ENCODE data around the gene CAMSAP1.
"Not testable (repeated sequence)": the region's sequence is repeated elsewhere in the genome, so short reads cannot be mapped to it uniquely, and the experiment has no call there.

Gene CAMSAP1, protein sequence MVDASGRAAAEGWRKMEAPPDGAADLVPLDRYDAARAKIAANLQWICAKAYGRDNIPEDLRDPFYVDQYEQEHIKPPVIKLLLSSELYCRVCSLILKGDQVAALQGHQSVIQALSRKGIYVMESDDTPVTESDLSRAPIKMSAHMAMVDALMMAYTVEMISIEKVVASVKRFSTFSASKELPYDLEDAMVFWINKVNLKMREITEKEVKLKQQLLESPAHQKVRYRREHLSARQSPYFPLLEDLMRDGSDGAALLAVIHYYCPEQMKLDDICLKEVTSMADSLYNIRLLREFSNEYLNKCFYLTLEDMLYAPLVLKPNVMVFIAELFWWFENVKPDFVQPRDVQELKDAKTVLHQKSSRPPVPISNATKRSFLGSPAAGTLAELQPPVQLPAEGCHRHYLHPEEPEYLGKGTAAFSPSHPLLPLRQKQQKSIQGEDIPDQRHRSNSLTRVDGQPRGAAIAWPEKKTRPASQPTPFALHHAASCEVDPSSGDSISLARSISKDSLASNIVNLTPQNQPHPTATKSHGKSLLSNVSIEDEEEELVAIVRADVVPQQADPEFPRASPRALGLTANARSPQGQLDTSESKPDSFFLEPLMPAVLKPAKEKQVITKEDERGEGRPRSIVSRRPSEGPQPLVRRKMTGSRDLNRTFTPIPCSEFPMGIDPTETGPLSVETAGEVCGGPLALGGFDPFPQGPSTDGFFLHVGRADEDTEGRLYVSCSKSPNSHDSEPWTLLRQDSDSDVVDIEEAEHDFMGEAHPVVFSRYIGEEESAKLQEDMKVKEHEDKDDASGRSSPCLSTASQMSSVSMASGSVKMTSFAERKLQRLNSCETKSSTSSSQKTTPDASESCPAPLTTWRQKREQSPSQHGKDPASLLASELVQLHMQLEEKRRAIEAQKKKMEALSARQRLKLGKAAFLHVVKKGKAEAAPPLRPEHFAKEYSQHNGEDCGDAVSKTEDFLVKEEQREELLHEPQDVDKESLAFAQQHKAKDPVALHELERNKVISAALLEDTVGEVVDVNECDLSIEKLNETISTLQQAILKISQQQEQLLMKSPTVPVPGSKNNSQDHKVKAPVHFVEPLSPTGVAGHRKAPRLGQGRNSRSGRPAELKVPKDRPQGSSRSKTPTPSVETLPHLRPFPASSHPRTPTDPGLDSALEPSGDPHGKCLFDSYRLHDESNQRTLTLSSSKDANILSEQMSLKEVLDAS (N-terminal part only)

DNA sequence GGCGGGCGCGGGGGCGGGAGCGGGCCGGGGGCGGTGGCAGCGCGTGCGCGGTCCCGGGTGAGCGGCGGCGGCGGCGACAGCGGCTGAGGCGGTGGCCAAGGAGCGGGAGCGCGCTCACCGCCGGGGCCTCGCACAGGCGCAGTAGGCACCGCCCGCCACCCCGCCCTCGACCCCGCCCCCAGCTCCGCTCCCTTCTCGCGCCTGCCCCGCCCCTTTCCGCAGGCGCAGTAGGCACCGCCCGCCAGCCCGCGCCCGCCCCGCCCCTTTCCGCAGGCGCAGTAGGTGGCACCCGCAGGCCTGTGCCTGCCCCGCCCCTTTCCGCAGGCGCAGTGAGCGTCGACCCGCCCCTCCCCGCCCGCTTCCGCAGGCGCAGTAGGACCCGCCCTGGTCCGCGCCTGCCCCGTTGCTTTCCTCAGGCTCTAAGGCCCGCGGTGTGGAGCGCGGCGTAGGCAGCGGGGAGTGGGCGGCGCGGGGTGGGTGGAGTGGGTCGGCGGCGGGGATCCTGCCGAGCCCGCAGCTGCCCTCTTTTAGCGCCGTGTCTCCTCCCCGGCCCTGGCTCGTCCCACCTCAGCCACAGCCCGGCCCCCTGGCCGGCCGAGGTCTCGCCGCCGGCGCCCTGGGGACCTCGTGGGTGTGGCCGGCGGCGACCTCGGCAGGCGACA is at the start of gene CAMSAP1:
TSS of gene CAMSAP1 (minus strand) at position 116 of the 662 bp plus-strand sequence. CDS start 387 bp downstream, outside the sequence.
- peak; percentile 87 to 89 for DNase-seq (ENCODE audit: low read depth in 2 of 2)

DNA sequence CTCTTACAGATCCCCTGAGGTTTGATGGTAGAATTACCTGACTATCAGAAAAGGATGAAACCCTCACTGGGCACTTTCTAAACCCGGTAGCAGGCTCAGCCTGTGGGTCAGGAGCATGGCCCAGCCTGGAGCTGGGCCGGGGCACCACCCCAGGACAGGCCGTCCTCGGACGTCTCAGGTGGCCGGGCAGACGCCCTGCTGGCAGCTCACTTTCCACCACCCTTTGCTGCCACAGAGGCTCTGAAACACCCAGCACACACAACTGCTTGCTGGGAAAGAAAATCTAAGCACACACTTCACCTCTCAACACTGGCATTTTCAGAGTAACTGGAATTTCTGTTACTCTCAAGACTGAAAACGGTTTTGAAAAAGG is 49.4 kb upstream of the CAMSAP1 start:
- DNase-seq (ENCODE audit: low read depth in 2 of 2): no peak

DNA sequence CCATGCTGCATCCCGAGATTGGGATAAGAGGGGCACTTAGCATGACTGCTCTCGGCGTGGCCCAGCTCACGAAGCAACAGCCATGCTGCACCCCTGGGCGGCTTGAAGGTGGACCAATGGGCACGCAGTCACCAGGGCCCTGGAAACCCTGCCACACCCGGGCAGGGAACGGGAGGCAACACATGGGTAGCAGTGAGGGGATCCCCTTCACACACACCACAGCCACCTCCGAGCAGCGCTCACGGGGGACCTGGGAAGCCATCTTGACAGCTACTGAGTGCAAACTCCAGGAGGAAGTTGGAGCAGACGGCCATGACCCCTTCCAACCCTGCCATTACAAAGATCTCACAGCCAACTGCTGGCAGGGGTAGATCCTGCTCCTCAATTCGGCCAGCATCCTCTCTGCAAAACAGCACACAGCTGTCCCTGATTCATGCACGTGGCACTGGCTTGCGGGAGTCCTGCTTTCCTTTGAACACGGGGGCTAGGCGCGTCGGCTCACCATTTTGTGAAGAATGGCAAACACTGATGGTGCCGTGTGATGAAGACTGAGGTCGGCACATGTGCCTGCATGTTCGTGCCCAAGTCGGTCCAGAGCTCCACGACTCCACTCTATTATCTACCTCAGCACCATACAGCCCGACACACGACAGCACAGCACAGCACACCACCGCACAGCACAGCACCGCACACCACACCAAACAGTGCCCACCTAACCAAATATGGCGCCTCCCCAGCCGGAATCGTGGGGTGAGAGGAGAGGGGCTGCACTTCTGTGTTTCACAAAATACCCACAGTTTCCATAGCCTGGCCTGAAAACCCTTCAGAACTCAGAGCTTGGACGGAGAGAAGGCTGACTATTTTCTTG is 48.8 kb upstream of the CAMSAP1 start:
- DNase-seq (ENCODE audit: low read depth in 2 of 2): no peak

DNA sequence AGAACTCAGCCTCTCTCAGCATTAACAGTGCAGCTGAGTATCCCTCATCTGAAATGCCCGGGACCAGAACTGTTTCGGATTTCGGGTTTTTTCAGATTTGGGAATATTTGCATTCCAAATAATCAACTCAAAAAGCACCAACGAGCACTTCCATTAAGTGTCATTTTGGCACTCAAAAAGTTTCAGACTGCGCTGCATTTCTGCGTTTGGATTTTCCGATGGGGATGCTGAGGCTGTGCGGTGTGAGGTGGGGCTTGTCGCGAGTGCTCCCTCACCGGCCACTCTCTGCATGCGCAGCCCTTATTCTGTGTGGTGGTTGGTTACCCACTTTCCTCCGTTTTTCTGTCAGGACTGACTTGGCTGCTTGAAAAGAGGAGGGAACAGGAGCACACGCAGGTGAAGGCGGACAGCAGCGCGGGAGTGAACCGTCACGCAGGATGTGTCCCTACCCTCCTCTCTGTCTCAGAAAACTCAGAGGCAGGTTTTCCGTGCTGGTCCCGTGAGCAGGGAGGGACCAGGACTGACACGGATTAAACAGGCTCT is 45.4 kb upstream of the CAMSAP1 start:
- no peak for DNase-seq (ENCODE audit: low read depth in 2 of 2)

DNA sequence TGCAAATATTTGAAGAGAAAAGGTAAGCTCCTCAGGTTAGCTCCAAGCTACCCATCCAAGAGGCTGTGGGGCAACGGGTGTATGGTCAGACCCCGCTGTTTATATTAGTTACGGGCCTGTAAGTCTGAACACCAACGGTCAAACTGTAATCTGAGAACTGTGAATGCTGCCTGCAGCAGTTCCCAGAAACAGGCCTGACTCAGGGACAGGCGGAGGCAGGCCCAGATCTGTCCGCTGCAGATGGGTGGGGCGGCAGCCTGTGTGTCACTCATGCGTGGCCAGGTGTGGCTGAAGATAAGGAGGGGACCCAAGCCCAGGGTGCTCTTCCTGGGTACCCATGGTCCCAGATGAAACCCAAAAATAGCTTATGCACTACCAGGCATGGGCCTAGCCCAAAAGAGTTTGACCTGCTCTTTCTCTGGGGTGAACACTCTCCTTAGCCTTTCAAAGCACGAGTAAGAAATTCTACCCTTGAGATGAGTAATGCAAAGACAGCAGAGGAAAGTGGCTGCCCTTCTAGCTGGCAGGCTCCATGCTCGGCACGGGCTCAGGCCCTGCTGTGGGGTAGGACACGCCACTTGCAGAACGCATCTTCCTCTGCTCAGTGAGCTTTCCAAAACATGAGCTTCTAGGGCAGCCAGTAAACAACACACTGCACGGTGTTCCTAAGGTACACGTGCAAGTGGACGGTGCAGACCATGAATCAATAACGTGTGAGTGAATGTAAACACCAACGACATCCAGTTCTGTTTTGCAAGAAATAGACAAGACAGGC is 44.7 kb upstream of the CAMSAP1 start:
- DNase-seq (ENCODE audit: low read depth in 2 of 2): no peak

DNA sequence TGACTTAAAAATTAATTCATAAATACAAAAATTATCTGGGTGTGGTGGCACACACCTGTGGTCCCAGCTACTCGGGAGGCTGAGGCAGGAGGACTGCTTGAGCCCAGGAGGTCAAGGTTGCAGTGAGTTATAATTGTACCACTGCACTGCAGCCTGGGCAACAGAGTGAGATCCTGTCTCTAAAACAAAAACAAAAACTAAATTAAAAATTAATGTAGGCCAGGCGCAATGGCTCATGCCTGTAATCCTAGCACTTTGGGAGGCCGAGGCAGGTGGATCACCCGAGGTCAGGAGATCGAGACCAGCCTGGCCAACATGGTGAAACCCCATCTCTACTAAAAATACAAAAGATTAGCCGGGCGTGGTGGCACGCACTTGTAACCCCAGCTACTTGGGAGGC is 44.0 kb upstream of the CAMSAP1 start:
- DNase-seq (ENCODE audit: low read depth in 2 of 2): not testable (repeated sequence)

DNA sequence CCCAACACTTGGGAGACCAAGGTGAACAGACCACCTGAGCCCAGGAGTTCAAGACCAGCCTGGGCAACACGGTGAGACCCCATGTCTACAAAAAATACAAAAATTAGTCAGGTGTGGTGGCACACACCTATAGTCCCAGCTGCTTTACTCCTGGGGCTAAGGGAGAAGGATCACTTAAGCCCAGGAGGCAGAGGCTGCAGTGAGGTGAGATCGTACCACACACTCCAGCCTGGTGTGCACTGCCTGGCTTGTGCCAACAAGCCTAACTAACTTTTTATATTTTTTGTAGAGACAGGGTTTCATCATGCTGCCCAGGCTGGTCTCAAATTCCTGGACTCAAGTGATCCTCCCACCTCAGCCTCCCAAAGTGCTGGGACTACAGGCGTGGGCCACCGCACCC is 43.5 kb upstream of the CAMSAP1 start:
- DNase-seq (ENCODE audit: low read depth in 2 of 2): not testable (repeated sequence)

DNA sequence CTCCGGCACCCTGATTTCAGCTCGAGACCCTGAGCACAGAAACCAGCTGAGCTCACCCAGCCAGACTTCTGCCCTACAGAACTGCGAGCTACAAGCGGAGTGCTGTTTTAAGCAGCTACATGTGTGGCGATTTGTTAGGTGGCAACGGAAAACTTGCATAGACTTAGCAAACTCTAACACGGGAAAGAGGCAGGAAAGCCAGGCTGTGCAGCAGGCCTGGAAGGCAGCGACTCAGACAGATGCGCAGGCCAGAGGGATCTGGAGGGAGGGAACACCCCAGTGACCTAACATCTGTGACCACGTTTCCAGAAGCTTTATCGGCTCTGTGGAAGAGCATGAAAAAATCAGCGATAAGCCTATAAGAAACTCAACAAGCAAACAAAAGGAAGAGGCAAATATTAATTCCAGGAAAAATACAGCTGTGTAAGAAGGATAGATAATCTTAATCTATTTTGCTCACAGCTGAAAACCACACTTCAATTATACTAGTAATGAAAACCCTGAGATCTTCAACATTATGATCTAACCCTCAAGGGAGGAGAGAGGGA is 42.9 kb upstream of the CAMSAP1 start:
- DNase-seq (ENCODE audit: low read depth in 2 of 2): no peak

DNA sequence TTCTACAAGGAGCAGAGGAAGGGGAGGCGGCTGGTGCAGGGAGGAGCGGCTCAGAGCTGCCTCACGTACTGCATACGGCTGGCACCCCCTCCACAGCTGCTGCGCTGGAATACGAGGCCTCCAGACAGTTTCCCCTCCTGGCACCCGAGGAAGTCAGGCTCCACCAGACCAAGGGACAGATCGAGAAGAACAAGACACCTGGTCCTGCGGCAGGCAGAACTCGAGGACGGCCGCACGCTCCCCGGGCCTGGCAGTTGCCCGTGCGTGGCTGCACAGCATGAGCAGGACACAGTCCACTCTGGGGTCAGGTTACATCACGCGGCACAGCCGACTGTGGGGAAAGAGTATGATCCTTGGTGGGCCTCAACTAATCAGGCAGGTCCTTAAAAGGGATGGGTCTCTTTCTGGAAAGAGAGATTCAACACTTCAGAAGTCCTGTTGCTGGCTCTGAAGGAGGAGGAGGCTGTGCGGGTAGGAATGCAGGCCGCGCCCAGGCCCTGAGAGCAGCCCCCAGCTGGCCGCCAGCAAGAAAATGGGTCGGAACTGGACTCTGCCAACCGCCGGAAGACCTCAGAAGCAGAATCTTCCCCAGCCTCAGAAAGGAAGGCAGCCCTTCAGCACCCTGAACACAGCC is 42.3 kb upstream of the CAMSAP1 start:
- no peak for DNase-seq (ENCODE audit: low read depth in 2 of 2)

DNA sequence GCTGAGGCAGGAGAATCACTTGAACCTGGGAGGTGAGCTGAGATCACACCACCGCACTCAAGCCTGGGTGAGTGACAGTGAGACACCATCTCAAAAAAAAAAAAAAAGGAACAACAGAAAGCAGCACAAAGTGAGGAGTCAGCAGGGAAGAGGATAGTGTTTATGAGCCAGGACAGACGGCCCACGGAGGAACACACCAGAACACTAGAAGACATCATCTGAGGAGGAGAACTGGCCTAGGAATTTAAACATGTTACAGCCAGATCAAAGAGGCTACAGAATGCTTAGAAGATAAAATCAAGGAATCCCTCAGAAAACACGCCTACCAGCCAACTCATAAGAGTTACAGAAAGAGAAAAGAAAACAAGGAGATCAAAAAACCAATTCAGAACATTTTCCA is 41.6 kb upstream of the CAMSAP1 start:
- no peak for DNase-seq (ENCODE audit: low read depth in 2 of 2)

DNA sequence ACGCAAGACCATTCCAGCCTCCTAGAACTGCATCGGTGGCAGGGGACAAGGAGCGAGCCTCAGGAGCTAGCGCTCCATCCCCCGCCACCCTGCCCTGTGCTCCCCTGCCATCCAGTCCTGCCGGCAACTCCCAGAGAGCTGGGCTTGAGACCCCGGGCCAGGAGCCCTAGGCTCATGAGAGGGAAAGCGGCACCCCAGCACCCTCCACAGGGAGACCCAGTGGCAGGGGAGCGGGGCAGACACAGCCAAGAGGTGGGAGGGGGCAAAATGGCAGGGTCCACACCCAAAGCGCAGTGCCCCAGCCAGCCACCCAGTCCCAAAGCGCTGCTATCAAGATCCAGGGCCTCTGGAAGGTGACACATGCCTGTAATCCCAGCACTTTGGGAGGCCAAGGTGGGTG is 41.1 kb upstream of the CAMSAP1 start:
- no peak for DNase-seq (ENCODE audit: low read depth in 2 of 2)

DNA sequence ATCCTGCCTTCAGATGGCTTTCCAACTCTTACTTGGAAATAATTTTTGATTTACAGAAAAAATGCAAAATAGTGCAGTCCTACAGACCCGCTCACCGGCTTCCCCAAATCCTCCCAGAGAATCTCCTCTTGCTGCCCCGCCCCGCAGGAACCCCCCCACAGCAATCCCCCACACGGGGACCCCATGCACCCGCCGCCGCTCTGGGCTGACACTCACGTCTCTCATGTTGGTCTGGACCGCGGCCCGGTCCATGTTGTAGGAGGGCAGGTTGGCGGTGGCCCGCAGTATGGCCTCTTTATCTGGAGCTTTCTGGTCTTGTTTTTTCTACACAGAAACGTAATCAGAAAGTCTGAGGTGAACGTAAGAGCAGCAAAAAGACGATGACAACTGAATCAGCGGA is 40.2 kb upstream of the CAMSAP1 start:
- DNase-seq (ENCODE audit: low read depth in 2 of 2): no peak

DNA sequence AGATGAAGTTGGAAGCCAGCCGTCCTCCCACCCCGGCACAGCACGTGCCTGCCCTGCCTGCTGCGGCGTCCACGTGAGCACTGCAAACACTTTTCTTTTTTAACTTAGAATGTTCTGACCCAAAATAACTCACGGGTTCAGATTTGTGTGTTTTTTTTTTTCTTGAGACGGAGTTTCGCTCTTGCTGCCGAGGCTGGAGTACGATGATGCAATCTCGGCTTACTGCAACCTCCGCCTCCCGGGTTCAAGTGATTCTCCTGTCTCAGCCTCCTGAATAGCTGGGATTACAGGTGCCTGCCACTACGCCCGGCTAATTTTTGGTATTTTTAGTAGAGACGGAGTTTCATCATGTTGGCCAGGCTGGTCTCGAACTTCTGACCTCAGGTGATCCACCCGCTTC is 39.8 kb upstream of the CAMSAP1 start:
- not testable (repeated sequence) for DNase-seq (ENCODE audit: low read depth in 2 of 2)

DNA sequence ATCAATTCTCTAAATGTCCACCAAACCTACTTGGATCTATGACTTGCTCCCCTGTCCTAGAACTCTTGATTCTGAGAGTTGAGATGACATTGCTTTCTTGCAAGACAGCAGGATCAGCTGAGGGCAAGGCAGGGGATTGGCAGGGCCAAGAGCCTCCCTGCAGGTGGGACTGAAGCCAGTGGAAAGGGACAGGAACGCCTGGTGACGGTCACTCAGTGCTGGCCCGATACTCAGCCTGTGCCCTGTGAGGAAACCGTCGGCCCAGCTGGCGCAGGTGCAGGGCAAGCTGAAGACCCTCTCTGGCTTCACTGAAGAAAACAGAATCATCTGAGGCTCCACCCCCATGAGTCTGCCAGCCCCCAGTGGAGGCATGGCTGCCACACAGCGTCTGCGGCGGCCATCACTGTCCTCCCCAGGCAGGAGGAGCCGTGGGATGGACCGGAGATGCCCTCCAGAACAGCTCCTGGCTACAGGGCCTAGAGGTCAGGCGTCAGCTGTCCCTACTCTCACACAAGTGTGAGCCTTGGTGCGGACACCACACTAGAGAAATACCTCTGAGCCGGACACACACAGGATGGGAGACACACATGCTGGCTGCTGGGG is 39.1 kb upstream of the CAMSAP1 start:
- no peak for DNase-seq (ENCODE audit: low read depth in 2 of 2)

DNA sequence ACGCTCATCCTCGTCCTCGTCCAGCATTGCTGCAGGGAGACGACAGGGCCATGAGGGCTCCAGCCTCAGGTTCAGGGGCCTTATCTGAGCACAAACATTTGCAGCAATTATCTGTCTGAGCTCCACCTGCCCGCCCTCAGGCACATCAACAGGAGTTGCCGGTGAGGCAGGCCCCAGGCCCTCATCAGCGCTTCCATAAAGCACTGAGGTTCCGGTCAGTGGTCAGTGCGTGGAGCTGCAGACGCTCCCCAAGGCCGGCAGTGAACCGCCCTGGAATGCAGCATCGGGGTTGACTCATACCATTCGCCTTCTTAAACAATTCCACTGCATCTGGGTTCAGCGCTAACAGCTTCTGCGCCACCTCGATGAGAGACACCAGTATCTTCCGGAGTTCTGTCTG is 38.6 kb upstream of the CAMSAP1 start:
- no peak for DNase-seq (ENCODE audit: low read depth in 2 of 2)

DNA sequence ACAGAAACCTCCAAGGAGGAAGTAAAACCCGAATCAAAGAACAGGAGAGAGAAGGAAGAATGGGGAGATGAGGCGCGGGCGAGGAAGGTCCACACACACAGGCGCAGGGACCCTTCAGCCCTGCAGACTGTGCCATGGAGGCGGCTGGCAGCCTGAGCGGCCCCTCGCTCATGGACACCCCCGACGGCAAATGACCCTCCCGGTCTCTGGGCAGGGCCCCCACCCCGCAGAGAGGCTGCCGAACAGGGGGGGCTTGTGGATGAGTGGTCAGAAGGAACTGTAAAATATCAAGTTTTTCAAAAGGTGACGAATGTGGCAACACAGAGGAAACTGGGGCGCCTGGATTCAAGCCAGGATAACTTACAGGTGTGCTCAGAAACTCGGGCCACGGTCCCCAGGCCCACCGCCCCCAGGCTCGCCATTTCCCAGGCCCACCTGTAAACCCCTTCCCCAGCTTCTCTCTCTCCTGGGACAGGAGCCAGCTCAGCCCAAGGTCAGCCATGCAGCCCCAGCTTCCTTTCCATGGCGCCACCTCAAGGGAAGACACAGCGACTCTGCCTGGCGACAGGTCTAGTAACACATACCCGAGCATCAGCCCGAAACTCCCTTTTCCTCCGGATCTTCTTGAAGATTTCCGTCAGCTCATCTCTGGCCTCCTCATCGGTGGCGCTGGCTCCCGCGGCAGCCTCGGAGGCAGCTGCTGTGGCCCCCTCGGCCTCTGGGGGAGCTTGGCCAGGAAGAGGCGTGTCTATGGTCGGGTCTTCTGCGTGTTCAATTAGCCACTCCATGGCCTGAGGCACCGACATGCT is 37.3 kb upstream of the CAMSAP1 start:
- DNase-seq (ENCODE audit: low read depth in 2 of 2): no peak

DNA sequence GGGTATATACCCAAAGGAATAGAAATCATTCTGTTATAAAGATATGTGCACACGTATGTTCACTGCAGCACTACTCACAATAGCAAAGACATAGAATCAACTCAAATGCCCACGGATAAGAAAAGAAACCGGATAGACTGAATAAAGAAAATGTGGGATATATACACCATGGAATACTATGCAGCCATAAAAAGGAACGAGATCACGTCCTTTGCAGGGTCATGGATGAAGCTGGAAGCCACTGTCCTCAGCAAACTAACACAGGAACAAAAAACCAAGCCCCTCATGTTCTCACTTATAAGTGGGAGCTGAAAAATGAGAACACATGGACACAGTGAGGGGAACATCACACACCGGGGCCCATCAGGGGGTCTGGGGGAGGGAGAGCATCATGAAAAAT is 36.3 kb upstream of the CAMSAP1 start:
- not testable (repeated sequence) for DNase-seq (ENCODE audit: low read depth in 2 of 2)
